ENCODE data around the gene LIN28B. TPM values are rescaled to one million over a fixed set of nuclear protein-coding genes. Genes with fewer than 3 reads are reported as not detected.
"Not testable (repeated sequence)": the region's sequence is repeated elsewhere in the genome, so short reads cannot be mapped to it uniquely, and the experiment has no call there.

LIN28B gene
- polyA plus RNA-seq, 6 donors from 2014 or later, result not detected

DNA sequence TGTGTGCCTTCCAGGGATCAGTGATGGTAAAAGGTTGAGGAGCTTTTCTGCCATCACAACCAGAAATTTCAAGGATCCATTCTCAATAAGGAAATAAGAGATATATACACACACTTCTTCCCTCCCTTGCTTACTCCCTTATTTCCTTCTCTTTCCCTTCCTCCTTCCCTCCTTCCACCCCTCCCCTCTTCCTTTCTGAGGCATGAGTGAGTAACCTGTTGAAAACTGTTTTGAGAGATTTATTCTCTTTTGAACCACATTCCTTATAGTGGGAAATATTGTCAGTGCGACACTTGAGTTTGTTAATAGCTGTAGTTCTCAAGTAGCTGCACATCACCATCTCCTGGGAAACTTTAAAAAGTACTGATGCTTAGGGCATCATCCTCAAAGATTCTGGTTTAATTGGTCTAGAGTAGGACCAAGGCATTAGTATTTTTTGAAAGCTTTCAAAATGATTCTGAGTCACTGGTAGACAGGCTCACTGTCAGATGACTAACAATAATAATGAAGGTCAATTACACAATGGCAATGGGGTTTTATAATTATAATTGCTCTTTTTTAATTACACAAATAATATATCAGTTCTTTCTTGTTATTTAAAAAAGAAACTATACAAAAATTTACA is 113.0 kb downstream of the LIN28B start:
- no peak for ATAC-seq (ENCODE audit: low read depth in 2 of 2)
- no peak overlapping the region for H3K4me3 Mint-ChIP-seq
- DNase-seq, result no peak
- no peaks in the 10 kb centered on the region for H3K36me3 Mint-ChIP-seq
- H3K27me3 Mint-ChIP-seq, result peaks cover 12 to 23% (median 14%) of the 10 kb centered on the region in 3 donors
- no peaks in the 10 kb centered on the region for H3K4me1 Mint-ChIP-seq
- H3K9me3 Mint-ChIP-seq, result no peaks in the 10 kb centered on the region
- no peak overlapping the region for H3K27ac Mint-ChIP-seq

GRCh38 chr6:105072798-105073199 is 115.9 kb downstream of the LIN28B start:
- H3K4me1 Mint-ChIP-seq, result no peaks in the 10 kb centered on the region
- no peak overlapping the region for H3K27ac Mint-ChIP-seq
- no peak overlapping the region for H3K4me3 Mint-ChIP-seq
- no peaks in the 10 kb centered on the region for H3K9me3 Mint-ChIP-seq
- no peaks in the 10 kb centered on the region for H3K36me3 Mint-ChIP-seq
- no peak for ATAC-seq (ENCODE audit: low read depth in 2 of 2)
- DNase-seq, result no peak
- H3K27me3 Mint-ChIP-seq, result peaks cover 11 to 20% (median 17%) of the 10 kb centered on the region in 3 donors

- no peak overlapping the region for H3K27ac Mint-ChIP-seq
- H3K36me3 Mint-ChIP-seq, result no peaks in the 10 kb centered on the region
- no peaks in the 10 kb centered on the region for H3K9me3 Mint-ChIP-seq
- H3K4me1 Mint-ChIP-seq, result no peaks in the 10 kb centered on the region
- DNase-seq, result no peak
- H3K4me3 Mint-ChIP-seq, result no peak overlapping the region
- H3K27me3 Mint-ChIP-seq, result peaks cover 10 to 17% (median 14%) of the 10 kb centered on the region in 3 donors
- no peak for ATAC-seq (ENCODE audit: low read depth in 2 of 2)
Measured at GRCh38 chr6:105075210-105075609, 118.3 kb downstream of the LIN28B start.

DNA sequence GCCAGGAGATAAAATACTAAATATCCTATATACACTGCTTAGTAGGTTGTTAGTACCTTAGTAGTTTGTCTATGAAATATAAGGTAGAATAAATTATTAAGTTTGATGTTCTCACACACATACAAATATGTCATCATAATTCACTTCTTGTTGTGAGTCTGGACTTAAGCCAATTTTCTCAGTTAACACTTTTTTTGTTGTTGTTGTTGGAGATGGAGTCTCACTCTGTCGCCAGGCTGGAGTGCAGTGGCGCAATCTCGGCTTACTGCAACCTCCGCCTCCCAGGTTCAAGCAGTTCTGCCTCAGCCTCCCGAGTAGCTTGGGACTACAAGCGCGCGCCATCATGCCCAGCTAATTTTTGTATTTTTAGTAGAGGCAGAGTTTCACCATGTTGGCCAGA is 119.5 kb downstream of the LIN28B start:
- not testable (repeated sequence) for DNase-seq; H3K27ac Mint-ChIP-seq; H3K4me3 Mint-ChIP-seq; H3K36me3 Mint-ChIP-seq; H3K4me1 Mint-ChIP-seq; H3K9me3 Mint-ChIP-seq; ATAC-seq (ENCODE audit: low read depth in 2 of 2)
- peaks cover 12 to 17% (median 14%) of the 10 kb centered on the region in 3 donors for H3K27me3 Mint-ChIP-seq

- Mint-ChIP-seq H3K36me3 (no peaks in the 10 kb centered on the region), H3K9me3 (no peaks in the 10 kb centered on the region), H3K27me3 (peaks cover 14 to 17% (median 15%) of the 10 kb centered on the region in 3 donors), H3K4me3 (no peak overlapping the region), H3K4me1 (no peaks in the 10 kb centered on the region), H3K27ac (no peak overlapping the region)
- DNase-seq (no peak), ATAC-seq (ENCODE audit: low read depth in 2 of 2) (no peak)
Measured at GRCh38 chr6:105077596-105078385, 120.9 kb downstream of the LIN28B start.

DNA sequence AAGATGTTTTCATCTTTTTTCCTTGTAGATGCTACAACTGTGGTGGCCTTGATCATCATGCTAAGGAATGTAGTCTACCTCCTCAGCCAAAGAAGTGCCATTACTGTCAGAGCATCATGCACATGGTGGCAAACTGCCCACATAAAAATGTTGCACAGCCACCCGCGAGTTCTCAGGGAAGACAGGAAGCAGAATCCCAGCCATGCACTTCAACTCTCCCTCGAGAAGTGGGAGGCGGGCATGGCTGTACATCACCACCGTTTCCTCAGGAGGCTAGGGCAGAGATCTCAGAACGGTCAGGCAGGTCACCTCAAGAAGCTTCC is 121.4 kb downstream of the LIN28B start:
- DNase-seq (no peak), ATAC-seq (ENCODE audit: low read depth in 2 of 2) (no peak)
- no peaks in the 10 kb centered on the region for H3K36me3 Mint-ChIP-seq
- no peaks in the 10 kb centered on the region for H3K9me3 Mint-ChIP-seq
- H3K4me3 Mint-ChIP-seq, result no peak overlapping the region
- H3K27me3 Mint-ChIP-seq, result peaks cover 14 to 17% (median 15%) of the 10 kb centered on the region in 3 donors
- H3K27ac Mint-ChIP-seq, result no peak overlapping the region
- H3K4me1 Mint-ChIP-seq, result no peaks in the 10 kb centered on the region

- H3K36me3 Mint-ChIP-seq, result no peaks in the 10 kb centered on the region
Measured at GRCh38 chr6:105080279-105080678, 123.4 kb downstream of the LIN28B start.

DNA sequence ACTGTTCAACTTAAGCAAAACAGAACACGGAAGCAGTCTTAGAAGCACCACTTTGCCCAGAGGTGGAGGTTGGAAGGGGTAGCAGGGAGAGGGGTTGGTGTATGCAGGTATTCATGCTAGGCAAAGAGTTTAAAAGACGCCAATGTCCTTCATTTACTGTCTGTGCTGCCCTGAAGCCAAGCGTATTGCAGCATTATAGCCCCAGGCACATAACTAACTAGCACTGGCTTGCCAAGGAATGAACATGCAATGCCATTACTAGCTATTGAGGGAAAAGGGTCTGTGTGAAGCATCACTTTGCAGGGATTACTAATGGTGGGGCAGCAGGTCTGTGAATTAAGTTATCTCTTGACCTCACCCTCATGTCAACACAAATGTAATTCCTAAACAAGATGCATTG is 124.8 kb downstream of the LIN28B start:
- peaks cover 8 to 13% (median 12%) of the 10 kb centered on the region in 3 donors for H3K27me3 Mint-ChIP-seq
- not testable (repeated sequence) for H3K36me3 Mint-ChIP-seq; DNase-seq; H3K9me3 Mint-ChIP-seq; ATAC-seq (ENCODE audit: low read depth in 2 of 2); H3K4me3 Mint-ChIP-seq; H3K27ac Mint-ChIP-seq; H3K4me1 Mint-ChIP-seq

More at GRCh38 chr6:105080279-105080678, 123.4 kb downstream of the LIN28B start:
- Mint-ChIP-seq H3K27ac (no peak overlapping the region), H3K4me1 (no peaks in the 10 kb centered on the region), H3K9me3 (no peaks in the 10 kb centered on the region), H3K27me3 (peaks cover 11 to 13% (median 11%) of the 10 kb centered on the region in 3 donors), H3K4me3 (no peak overlapping the region)
- no peak for ATAC-seq (ENCODE audit: low read depth in 2 of 2)
- DNase-seq, result no peak

DNA sequence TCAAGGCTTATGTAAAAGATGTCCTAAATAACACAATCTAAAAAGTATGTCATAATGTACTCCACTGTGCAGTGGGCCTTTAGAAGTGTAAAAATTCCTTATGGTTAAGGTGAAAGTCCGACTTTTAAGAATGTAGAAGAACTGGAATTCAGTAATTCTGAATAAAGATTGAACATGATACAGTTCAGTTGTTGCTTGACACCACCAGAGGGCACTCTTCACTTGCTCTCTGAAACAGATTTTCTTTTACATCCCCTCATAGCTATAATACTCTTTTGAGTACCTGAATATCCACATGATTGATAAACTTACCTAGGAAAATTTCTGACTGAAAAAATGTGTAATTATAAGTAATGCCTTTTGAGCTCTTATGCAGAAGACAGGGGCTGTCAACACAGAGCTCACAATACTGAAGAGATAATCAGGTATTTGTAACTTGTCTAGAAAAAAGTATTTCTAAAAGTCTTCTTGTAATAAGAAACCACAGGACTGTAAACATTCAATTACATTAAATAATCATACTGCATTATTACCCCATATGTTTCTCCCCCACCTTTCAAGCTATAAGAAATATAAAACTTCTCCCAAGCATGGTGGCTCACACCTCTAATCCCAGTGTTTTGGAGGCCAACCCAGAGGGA is 130.8 kb downstream of the LIN28B start:
- ATAC-seq (ENCODE audit: low read depth in 2 of 2) (no peak), DNase-seq (peak; percentile 27)
- H3K4me1 Mint-ChIP-seq, result no peaks in the 10 kb centered on the region
- H3K9me3 Mint-ChIP-seq, result no peaks in the 10 kb centered on the region
- H3K4me3 Mint-ChIP-seq, result no peak overlapping the region
- no peak overlapping the region for H3K27ac Mint-ChIP-seq
- peaks cover 0 to 8% (median 0%) of the 10 kb centered on the region in 3 donors for H3K27me3 Mint-ChIP-seq
- no peaks in the 10 kb centered on the region for H3K36me3 Mint-ChIP-seq

GRCh38 chr6:105091140-105091829 is 134.4 kb downstream of the LIN28B start:
- ATAC-seq (ENCODE audit: low read depth in 2 of 2), result no peak
- DNase-seq, result no peak
- Mint-ChIP-seq H3K4me1 (no peaks in the 10 kb centered on the region), H3K36me3 (no peaks in the 10 kb centered on the region), H3K27ac (no peak overlapping the region), H3K4me3 (no peak overlapping the region), H3K27me3 (peaks cover 0 to 5% (median 0%) of the 10 kb centered on the region in 3 donors), H3K9me3 (no peaks in the 10 kb centered on the region)

GRCh38 chr6:105094133-105094640 is 137.3 kb downstream of the LIN28B start:
- H3K36me3 Mint-ChIP-seq, result no peaks in the 10 kb centered on the region
- DNase-seq, result no peak
- no peaks in the 10 kb centered on the region for H3K4me1 Mint-ChIP-seq
- H3K4me3 Mint-ChIP-seq, result no peak overlapping the region
- H3K27ac Mint-ChIP-seq, result peak overlapping the region in 1 of 6 donors; percentile 33
- no peaks in the 10 kb centered on the region for H3K9me3 Mint-ChIP-seq
- H3K27me3 Mint-ChIP-seq, result no peaks in the 10 kb centered on the region
- no peak for ATAC-seq (ENCODE audit: low read depth in 2 of 2)

- no peak overlapping the region for H3K4me3 Mint-ChIP-seq
- H3K36me3 Mint-ChIP-seq, result no peaks in the 10 kb centered on the region
- H3K27ac Mint-ChIP-seq, result no peak overlapping the region
- H3K9me3 Mint-ChIP-seq, result no peaks in the 10 kb centered on the region
- H3K27me3 Mint-ChIP-seq, result no peaks in the 10 kb centered on the region
- no peaks in the 10 kb centered on the region for H3K4me1 Mint-ChIP-seq
- no peak for DNase-seq
- ATAC-seq (ENCODE audit: low read depth in 2 of 2), result no peak
Measured at GRCh38 chr6:105095139-105095538, 138.2 kb downstream of the LIN28B start.

DNA sequence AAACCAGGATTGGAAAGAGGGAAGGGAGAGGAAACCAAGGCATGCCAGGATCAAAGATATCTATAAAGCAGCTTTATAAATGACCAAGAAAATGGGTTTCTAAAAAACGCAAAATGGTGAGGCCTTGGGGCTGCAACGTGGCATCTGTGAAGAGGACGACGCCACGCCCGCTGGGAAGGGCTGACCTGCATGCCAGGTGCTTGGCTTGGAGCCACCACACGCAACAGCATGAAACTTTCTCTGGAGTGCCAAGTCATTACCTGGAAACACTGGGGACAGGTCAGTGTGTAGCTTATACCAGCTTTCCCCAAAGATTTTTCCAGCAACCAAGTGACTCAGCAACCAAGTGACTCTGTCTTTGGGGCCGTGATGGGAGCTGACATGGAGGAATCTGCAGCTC is 140.4 kb downstream of the LIN28B start:
- Mint-ChIP-seq H3K36me3 (no peaks in the 10 kb centered on the region), H3K27ac (peak overlapping the region in 1 of 6 donors; percentile 43), H3K9me3 (no peaks in the 10 kb centered on the region), H3K4me3 (no peak overlapping the region), H3K27me3 (no peaks in the 10 kb centered on the region), H3K4me1 (no peaks in the 10 kb centered on the region)
- ATAC-seq (ENCODE audit: low read depth in 2 of 2) (no peak), DNase-seq (no peak)
